ENCODE results near the gene NKAP.
A peak's percentile ranks its signal among the peaks of the same experiment; 100 is the strongest.
"Not testable (repeated sequence)": the region's sequence is repeated elsewhere in the genome, so short reads cannot be mapped to it uniquely, and the experiment has no call there.

The NKAP gene

DNA sequence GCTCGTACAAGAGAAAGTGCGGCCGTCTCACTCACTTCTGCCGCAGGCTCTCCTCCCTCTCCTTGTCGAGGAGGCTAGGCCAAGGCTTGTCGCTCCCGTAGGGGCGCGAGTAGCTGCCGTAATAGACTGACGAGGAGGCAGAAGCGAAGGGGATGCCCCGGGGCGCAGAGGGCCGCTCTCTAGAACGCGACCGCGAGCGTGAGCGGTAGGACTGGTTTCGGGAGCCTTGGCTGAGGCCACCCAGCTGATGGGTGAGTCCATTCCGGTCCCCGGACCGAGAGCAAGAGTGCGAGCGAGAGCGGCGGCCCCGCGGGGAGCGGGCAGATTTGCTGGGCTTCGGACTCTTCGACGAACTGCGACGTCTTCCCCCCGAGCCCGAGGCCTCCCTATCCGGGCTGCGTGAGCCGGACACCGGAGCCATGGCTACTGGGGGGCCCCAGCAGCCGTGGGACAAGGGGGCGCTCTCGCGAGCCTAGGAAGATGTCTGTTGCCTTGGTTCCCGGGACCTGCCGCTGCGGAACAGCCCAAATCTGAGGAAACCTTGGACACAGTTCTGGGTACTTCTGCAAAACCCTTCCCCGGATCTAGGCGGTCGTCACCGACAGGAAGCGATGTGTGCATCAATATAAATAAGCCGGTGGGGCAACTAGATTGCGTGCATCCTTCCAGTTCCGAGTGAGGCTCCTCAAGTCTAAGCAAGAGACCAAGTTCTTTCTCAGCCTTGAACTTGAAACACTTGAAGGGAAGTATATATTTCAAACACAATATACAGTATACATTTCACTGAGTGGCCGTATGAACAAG, at the start of gene NKAP:
Gene NKAP, minus strand, starts transcription at position 567 of the 804 bp plus-strand sequence. Its CDS starts 146 bp downstream, at position 421.
- peak within 1 kb of the TSS; percentile 96 for H3K4me3 ChIP-seq (ENCODE audit: low read length)
- TF ChIP-seq ZNF274 (IDR thresholded peaks at IDR 0.05; ENCODE audit: low read depth, low read length), result no peak

DNA sequence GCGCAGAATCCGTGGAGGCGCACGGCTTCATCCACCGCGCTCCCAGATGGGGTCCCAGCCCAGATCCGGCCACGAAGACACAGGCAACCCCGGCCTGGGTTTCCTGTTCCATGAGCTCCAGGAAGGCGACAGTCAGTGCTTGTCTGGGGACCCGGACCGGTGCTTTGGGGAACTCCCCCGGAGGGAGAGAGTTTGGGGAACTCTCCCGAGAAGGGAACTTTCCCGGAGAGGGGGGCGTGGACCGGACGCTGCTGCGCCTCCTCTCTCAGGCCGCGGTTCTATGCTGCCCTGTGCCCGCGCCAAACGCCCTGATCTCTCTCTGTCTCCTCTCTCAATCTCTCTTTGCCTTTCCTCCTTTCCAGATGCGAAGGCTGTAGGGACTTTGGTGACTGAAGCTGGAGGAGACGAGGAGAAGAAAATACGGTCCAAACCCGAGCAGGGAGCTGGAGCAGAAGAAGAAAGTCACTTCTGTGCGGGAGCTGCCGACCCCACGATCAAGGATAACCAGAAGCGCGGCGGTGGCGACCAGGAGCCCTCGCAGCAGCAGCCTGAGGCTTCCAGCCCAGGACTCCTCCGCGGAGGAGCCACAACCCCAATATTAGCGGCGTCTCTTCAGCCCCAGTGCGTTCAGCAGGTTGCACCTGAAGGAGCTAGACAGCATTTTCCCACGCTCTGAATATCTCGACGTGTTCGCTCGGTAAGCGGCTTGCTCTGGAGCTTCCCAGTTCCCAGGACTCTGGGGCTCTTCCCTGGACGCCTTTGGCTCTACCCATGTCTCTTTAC, 47.6 kb upstream of the NKAP start:
- peak overlapping the region; percentile 17; the same call in 1 of the 2 replicates for H3K4me3 ChIP-seq (ENCODE audit: low read length)

DNA sequence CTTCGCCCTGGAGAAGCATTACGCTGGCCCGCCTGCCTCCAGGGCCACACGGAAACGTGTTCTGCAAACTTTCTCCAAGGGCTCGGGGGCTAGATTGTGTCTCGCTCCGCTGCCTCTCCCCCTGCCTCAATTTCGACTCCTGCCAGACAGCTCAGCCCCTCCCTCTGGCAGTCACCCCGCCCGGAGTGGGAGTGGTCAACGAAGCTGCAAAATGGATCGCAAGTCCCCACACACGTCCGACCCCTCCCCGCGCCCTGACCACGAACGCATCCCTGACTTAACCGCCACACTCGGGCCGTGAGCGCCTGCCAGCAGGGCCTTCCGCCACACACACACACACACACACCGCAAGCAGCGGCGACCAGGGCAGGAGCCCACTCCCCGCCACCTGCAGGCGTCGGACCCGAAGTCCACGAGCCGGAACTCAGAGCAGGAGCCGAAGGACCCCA, 47.0 kb upstream of the NKAP start:
- peak overlapping the region; percentile 17; the same call in 1 of the 2 replicates for H3K4me3 ChIP-seq (ENCODE audit: low read length)
- TF ChIP-seq ZNF274 (IDR thresholded peaks at IDR 0.05; ENCODE audit: low read depth, low read length), result no peak

More for the DNA sequence above, 47.6 kb upstream of the NKAP start:
- TF ChIP-seq ZNF274 (IDR thresholded peaks at IDR 0.05; ENCODE audit: low read depth, low read length), result no peak

DNA sequence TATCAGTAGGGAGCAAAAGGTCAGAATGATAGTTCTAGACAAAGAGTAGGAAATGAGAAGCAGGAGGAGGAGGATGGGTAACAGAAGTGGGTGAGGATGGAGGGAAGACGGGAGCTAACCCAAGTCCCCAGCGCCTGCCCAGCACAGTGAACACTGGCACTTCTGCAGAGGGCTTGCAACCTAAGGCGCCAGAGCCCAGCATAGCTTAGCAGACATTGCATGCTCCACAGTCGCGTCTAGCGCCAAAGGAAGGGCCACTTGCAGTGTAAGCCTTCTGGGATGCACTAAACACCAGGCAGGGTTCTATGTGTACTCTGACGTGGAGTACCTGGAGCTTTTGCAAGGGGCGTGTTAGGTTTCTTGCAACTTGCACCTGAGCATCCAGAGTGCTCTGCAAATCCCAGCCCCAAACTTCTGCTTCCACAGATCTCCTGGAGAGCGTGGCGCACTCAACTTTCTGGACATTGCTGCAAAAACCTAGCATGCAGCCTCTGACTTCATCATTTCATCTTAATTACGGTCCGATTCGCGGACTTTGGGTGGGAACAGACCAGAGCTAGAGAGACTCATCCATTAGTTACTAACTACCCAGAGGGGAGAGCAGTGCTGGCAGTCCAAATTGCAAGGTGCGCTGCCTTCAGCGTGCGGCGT, 46.5 kb upstream of the NKAP start:
- no peak overlapping the region for H3K4me3 ChIP-seq (ENCODE audit: low read length)
- TF ChIP-seq ZNF274 (IDR thresholded peaks at IDR 0.05; ENCODE audit: low read depth, low read length), result no peak

DNA sequence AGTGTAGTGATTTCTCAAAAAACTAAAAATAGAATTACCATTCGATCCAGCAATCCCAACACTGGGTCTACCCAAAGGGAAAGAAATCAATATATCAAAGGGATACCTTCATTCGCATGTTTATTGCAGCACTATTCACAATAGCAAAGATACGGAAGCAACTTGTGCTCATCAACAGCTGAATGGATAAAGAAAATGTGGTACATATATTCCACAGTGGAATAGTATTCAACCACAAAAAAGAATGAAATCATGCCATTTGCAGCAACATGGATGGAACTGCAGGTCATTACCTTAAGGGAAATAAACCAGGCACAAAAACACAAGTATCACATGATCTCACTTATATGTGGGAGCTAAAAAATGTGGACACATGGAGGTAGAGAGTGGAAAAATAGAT, 42.7 kb upstream of the NKAP start:
- no peak for TF ChIP-seq ZNF274 (IDR thresholded peaks at IDR 0.05; ENCODE audit: low read depth, low read length)
- H3K4me3 ChIP-seq (ENCODE audit: low read length), result no peak overlapping the region

GRCh38 chrX:119984652-119985051, 41.1 kb upstream of the NKAP start:
- TF ChIP-seq ZNF274 (IDR thresholded peaks at IDR 0.05; ENCODE audit: low read depth, low read length), result no peak
- H3K4me3 ChIP-seq (ENCODE audit: low read length), result no peak overlapping the region

DNA sequence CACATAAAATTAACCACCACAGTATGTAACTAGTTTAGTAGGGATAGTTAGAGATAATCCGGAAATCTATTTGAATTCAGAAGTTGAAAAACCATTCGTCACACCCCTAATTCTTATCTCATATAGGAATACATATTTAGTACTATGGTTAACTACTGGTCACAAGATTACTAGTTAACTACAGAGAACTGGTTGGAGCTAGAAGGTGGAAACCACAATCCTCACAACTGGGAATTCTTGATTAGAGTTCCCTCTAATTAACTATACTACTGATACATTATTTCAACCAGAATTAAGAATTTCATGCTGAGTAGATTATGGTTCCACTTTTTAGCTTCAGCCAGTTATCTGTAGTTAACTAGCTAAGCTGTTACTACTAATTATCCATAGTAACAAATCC, 39.9 kb upstream of the NKAP start:
- H3K4me3 ChIP-seq (ENCODE audit: low read length), result no peak overlapping the region
- TF ChIP-seq ZNF274 (IDR thresholded peaks at IDR 0.05; ENCODE audit: low read depth, low read length), result no peak

- TF ChIP-seq ZNF274 (IDR thresholded peaks at IDR 0.05; ENCODE audit: low read depth, low read length), result no peak
- no peak overlapping the region for H3K4me3 ChIP-seq (ENCODE audit: low read length)
Measured at GRCh38 chrX:119982145-119982544, 38.6 kb upstream of the NKAP start.

GRCh38 chrX:119981286-119982070, 37.9 kb upstream of the NKAP start:
- H3K4me3 ChIP-seq (ENCODE audit: low read length), result no peak overlapping the region
- no peak for TF ChIP-seq ZNF274 (IDR thresholded peaks at IDR 0.05; ENCODE audit: low read depth, low read length)

DNA sequence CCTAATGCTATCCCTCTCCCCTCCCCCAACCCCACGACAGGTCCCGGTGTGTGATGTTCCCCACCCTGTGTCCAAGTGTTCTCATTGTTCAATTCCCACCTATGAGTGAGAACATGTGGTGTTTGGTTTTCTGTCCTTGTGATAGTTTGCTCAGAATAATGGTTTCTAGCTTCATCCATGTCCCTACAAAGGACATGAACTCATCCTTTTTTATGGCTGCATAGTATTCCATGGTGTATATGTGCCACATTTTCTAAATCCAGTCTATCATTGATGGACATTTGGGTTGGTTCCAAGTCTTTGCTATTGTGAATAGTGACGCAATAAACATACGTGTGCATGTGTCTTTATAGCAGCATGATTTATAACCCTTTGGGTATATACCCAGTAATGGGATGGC, 33.6 kb upstream of the NKAP start:
- H3K4me3 ChIP-seq (ENCODE audit: low read length), result not testable (repeated sequence)

DNA sequence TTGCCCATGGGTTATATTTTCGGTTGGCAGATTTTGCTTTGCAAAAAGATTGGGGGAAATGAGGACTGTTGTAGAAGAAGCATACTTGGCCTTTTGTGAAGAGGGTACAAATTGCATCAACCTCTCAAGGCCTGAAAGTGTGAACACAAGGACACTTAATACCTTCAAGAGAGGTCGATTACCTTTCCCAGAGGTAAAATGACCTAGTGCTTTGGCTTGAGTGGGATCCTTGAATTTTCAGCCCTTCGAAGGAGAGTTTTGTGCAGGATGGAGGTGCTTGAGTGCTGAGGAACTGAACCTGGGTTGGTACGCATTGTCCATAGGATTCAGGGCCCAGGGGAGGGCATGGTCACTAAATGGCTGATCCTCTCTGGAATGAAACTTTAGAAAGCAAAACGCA, 27.6 kb upstream of the NKAP start:
- TF ChIP-seq ZNF274 (IDR thresholded peaks at IDR 0.05; ENCODE audit: low read depth, low read length), result no peak
- H3K4me3 ChIP-seq (ENCODE audit: low read length), result no peak overlapping the region

DNA sequence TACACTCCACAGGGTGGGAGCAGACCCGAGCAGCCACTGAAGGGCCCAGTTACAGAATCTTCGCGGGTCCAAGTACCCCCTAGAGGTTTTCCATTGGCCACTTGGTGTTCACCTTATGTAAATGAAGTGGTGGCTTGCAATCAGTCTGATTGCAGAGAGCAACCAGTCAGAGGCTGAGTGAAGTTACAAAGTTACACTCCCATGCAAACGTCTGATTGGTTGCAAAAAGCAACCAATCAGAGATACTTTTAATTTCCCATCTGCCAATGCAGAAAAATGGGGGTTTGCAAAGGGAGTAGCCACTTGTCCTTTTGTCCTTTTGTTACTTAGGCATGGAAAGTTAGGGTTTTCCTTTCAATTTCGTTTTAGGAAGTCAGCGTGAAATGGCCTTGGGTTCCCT, 27.0 kb upstream of the NKAP start:
- TF ChIP-seq ZNF274 (IDR thresholded peaks at IDR 0.05; ENCODE audit: low read depth, low read length), result no peak
- no peak overlapping the region for H3K4me3 ChIP-seq (ENCODE audit: low read length)

DNA sequence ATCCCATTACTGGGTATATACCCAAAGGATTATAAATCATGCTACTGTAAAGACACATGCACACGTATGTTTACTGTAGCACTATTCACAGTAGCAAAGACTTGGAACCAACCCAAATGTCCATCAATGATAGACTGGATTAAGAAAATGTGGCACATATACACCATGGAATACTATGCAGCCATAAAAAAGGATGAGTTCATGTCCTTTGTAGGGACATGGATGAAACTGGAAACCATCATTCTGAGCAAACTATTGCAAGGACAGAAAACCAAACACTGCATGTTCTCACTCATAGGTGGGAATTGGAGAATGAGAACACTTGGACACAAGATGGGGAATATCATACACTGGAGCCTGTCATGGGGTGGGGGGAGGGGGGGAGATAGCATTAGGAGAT, 23.3 kb upstream of the NKAP start:
- H3K4me3 ChIP-seq (ENCODE audit: low read length), result not testable (repeated sequence)

- no peak for TF ChIP-seq ZNF274 (IDR thresholded peaks at IDR 0.05; ENCODE audit: low read depth, low read length)
Measured at GRCh38 chrX:119960625-119961024, 17.1 kb upstream of the NKAP start.

GRCh38 chrX:119955807-119956570, 12.4 kb upstream of the NKAP start:
- H3K4me3 ChIP-seq (ENCODE audit: low read length), result not testable (repeated sequence)

More at GRCh38 chrX:119960625-119961024, 17.1 kb upstream of the NKAP start:
- no peak overlapping the region for H3K4me3 ChIP-seq (ENCODE audit: low read length)
